Endothelial cell of umbilical vein (primary cell): ENCODE results near the gene SUGCT. TPM values are rescaled to one million over a fixed set of nuclear protein-coding genes. Genes with fewer than 3 reads are reported as not detected.
A peak's percentile ranks its signal among the peaks of the same experiment; 100 is the strongest.

Experiments used
- BruUV-seq: library from RNA; stranded (reverse); fragments of 400-500 nt; replicated peaks from 2 replicates; lab custom pipeline; 2021; lab: Mats Ljungman, UMichigan
- CTCF ChIA-PET: fragments of 300-600, 350-600 bp; sonication (Branson Sonifier 250); formaldehyde crosslinking; loops from one replicate; lab custom pipeline; 2021; ENCODE audit warnings: antibody characterized with exemption, inconsistent platforms; lab: Charles Lee
- POLR2A ChIA-PET: fragments of 300-600, 350-600 bp; sonication (Branson Sonifier 250); formaldehyde crosslinking; loops from one replicate; lab custom pipeline; 2021; ENCODE audit warnings: antibody characterized with exemption, inconsistent platforms; lab: Charles Lee
- DNase-seq: peaks from one replicate; pipeline ENCODE4 v3.0.0-alpha.2; 2011; ENCODE audit warnings: low read depth, low spot score
- FAIRE-seq: peaks from 2 replicates; lab custom pipeline; 2011; peaks lifted over from hg19 to GRCh38; lab: Jason Lieb, UNC
- H2AFZ ChIP-seq: 2 replicates; pipeline ENCODE4 v1.6.0; 2012; ENCODE audit warnings: low read depth, low read length, control low read depth, inconsistent platforms
- H3K27ac ChIP-seq: 2 replicates; pipeline ENCODE4 v1.5.1; 2011; ENCODE audit warnings: low read depth, mild to moderate bottlenecking, control low read depth, low read length, moderate library complexity; ENCODE audit not compliant: insufficient read depth
- H3K27me3 ChIP-seq, 2 experiments: 2 replicates each; pipeline versions ENCODE4 v1.6.0 to v1.6.1; 2011; ENCODE audit warnings: low read length in 2 of 2, mixed read lengths in 1 of 2; ENCODE audit not compliant: control insufficient read depth in 2 of 2, insufficient read depth in 2 of 2
- H3K36me3 ChIP-seq, 2 experiments: 2 replicates in 1 of 2; 3 replicates in 1 of 2; pipeline ENCODE4 v1.5.1; 2011; ENCODE audit warnings: low read length in 2 of 2, mild to moderate bottlenecking in 1 of 2, moderate library complexity in 1 of 2; ENCODE audit not compliant: control insufficient read depth in 2 of 2, insufficient read depth in 2 of 2; ENCODE audit errors: extremely low read depth in 1 of 2
- H3K4me1 ChIP-seq: 3 replicates; pipeline ENCODE4 v1.5.1; 2011; ENCODE audit warnings: mild to moderate bottlenecking, low read length; ENCODE audit not compliant: control insufficient read depth, insufficient read depth; ENCODE audit errors: extremely low read depth
- H3K4me2 ChIP-seq: 2 replicates; pipeline ENCODE4 v1.6.1; 2011; ENCODE audit warnings: low read length, control low read depth, mixed read lengths; ENCODE audit not compliant: insufficient read depth
- H3K4me3 ChIP-seq, 3 experiments: fragments of 200-600 bp in 1 of 3; sonication (generic), shearing (Covaris generic) in 1 of 3; replicated peaks in 1 of 3; 2 replicates each; pipeline ENCODE4 v1.5.1; 2011 to 2016; ENCODE audit warnings: control low read depth in 3 of 3, low read length in 3 of 3, mild to moderate bottlenecking in 2 of 3, inconsistent platforms in 1 of 3, low read depth in 1 of 3, moderate library complexity in 1 of 3; ENCODE audit not compliant: insufficient read depth in 1 of 3
- H3K79me2 ChIP-seq: 2 replicates; pipeline ENCODE4 v1.6.0; 2012; ENCODE audit warnings: low read length, inconsistent platforms; ENCODE audit not compliant: control insufficient read depth, insufficient read depth
- H3K9ac ChIP-seq: replicated peaks from 2 replicates; pipeline ENCODE3; 2011; ENCODE audit warnings: low read length, control low read depth; ENCODE audit not compliant: insufficient read depth; ENCODE audit errors: extremely low read depth
- H3K9me1 ChIP-seq: replicated peaks from 3 replicates; pipeline ENCODE4 v1.6.0; 2011; ENCODE audit warnings: mild to moderate bottlenecking, low read length; ENCODE audit not compliant: control insufficient read depth, insufficient read depth; ENCODE audit errors: extremely low read depth
- H3K9me3 ChIP-seq: replicated peaks from 2 replicates; pipeline ENCODE4 v1.5.1; 2012; ENCODE audit warnings: low read length, inconsistent platforms; ENCODE audit not compliant: control insufficient read depth, insufficient read depth
- H4K20me1 ChIP-seq: replicated peaks from 2 replicates; pipeline ENCODE3; 2011; ENCODE audit warnings: mild to moderate bottlenecking, low read length; ENCODE audit not compliant: control insufficient read depth, insufficient read depth; ENCODE audit errors: extremely low read depth
- FOS ChIP-seq: IDR thresholded peaks from 2 replicates; pipeline ENCODE4 v1.6.1; 2011; ENCODE audit warnings: mild to moderate bottlenecking, low read length, moderate library complexity, borderline replicate concordance; ENCODE audit not compliant: insufficient read depth
- GATA2 ChIP-seq: IDR thresholded peaks from 2 replicates; pipeline ENCODE4 v1.7.0; 2011; ENCODE audit warnings: low read depth, mild to moderate bottlenecking, moderate library complexity, mixed read lengths, low read length; ENCODE audit not compliant: insufficient read length, insufficient read depth
- MYC ChIP-seq: IDR thresholded peaks from one replicate; pipeline ENCODE4 v1.6.1; 2011; ENCODE audit warnings: mild to moderate bottlenecking, low read depth, low read length
- POLR2AphosphoS5 ChIP-seq: IDR thresholded peaks from 2 replicates; pipeline ENCODE4 v1.6.1; 2012; ENCODE audit warnings: low read depth, mild to moderate bottlenecking, control low read depth, low read length, moderate library complexity; ENCODE audit not compliant: insufficient read depth
- dilution Hi-C: fragments of 300-500 bp; cut with MboI; formaldehyde crosslinking; loops from one replicate; pipeline ENCODE4 v1.15.0; 2019; ENCODE audit warnings: low sequenced_read_pairs; ENCODE audit not compliant: extremely low pct_ligation_motif_present
- intact Hi-C: fragments of 100-400 bp; cut with micrococcal nuclease; formaldehyde crosslinking; loops from one replicate; pipeline ENCODE4 v1.10.0; 2022
- polyA plus RNA-seq, 4 experiments: library from polyadenylated mRNA; depleted of rRNA in 3 of 4; stranded (reverse) in 3 of 4; unstranded in 1 of 4; fragments of >200 nt; gene quantifications; 2 replicates each; pipeline versions ENCODE4 v1.2.1 to v1.2.3, GENCODE V29; 2011 to 2012; ENCODE audit warnings: missing spikeins in 1 of 4
- total RNA-seq: library from RNA; stranded (reverse); gene quantifications from 2 replicates; pipeline ENCODE4 v1.2.3, GENCODE V29; 2021
- TF ChIP-seq, protein P1 (sequence below), 2 donors: IDR thresholded peaks; 1 replicate in 1 of 2; 2 replicates in 1 of 2; pipeline ENCODE4 v1.5.1; 2011; ENCODE audit warnings: low read length in 2 of 2, mild to moderate bottlenecking in 2 of 2, moderate library complexity in 2 of 2, control low read depth in 1 of 2, inconsistent platforms in 1 of 2, low read depth in 1 of 2; ENCODE audit not compliant: insufficient read depth in 1 of 2; ENCODE audit errors: extremely low read depth in 1 of 2

Gene SUGCT
- total and polyA plus RNA-seq, 2 donors (not counting 3 experiments of a cell fraction or from before 2014, with no cell fraction given): 1.2 to 1.4 TPM

DNA sequence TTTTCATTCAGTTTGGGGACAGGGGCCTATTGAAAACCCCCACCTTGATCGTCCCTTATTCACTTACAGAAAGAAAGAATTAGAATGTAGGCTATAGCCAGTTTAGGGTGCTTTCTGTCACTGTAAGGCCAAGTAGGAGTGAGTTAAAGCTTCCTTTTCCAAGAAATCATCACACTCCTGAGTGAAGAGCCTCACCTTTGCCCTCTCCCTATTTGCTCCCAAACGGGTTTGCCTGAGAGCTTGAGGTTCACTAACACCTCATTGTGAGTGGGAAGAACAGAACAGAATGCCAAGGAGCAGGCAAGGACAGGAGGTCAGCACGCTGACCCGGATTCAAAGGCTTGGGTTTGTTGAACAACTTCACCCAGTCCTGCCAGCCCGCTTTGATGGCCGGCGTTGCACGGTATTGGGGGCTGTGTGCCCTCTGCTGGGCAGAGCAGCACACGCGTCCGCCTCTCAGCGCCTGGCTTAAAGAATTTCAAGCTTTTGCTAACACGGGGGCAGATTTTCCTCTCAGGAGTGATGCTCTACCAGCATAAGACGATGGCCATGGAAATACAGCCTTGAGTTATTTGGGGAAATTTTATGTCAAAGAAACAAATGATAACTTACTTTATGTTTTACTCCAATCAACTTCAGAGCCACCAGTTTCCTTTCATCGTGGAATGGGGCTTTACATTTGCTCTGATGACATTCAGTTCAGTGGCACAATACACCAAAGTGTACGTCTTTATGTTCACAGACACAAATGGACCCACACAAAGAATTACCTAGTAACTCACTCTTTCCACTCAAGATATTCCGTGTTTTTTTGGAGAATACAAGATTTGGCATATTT is 470.0 kb downstream of the SUGCT start:
- Histone ChIP-seq H3K9me3 (no peaks in the 10 kb centered on the region), H3K4me1 (no peaks in the 10 kb centered on the region), H2AFZ (peak overlapping the region; percentile 95), H3K79me2 (no peaks in the 10 kb centered on the region), H4K20me1 (no peaks in the 10 kb centered on the region), H3K27me3 (no peaks in the 10 kb centered on the region), H3K36me3 (no peaks in the 10 kb centered on the region), H3K9me1 (no peaks in the 10 kb centered on the region), H3K27ac (no peak overlapping the region), H3K4me2 (no peak overlapping the region), H3K9ac (no peak overlapping the region), H3K4me3 (no peak overlapping the region)
- DNase-seq: peak; percentile 65
- CTCF ChIA-PET: interaction anchor here (0.6 to 9.9 kb wide), 54 partner anchors 8 to 1127 kb away, joined by 3 to 264 read pairs (median 3); partner anchors contain the start of gene INHBA
- TF ChIP-seq, protein P1, sequence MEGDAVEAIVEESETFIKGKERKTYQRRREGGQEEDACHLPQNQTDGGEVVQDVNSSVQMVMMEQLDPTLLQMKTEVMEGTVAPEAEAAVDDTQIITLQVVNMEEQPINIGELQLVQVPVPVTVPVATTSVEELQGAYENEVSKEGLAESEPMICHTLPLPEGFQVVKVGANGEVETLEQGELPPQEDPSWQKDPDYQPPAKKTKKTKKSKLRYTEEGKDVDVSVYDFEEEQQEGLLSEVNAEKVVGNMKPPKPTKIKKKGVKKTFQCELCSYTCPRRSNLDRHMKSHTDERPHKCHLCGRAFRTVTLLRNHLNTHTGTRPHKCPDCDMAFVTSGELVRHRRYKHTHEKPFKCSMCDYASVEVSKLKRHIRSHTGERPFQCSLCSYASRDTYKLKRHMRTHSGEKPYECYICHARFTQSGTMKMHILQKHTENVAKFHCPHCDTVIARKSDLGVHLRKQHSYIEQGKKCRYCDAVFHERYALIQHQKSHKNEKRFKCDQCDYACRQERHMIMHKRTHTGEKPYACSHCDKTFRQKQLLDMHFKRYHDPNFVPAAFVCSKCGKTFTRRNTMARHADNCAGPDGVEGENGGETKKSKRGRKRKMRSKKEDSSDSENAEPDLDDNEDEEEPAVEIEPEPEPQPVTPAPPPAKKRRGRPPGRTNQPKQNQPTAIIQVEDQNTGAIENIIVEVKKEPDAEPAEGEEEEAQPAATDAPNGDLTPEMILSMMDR (IDR thresholded peaks at IDR 0.05; ENCODE audit: extremely low read depth in 1 of 2, insufficient read depth in 1 of 2, low read depth in 1 of 2, low read length in 2 of 2): peak; percentile 92 to 96
- no peak for TF ChIP-seq GATA2
- no peak for TF ChIP-seq MYC
- TF ChIP-seq FOS: no peak
- no peak for TF ChIP-seq POLR2AphosphoS5
- peak; percentile 47 for FAIRE-seq
- BruUV-seq: no TSS peak
- intact Hi-C loops: loop anchor here (1.0 to 2.0 kb wide), 6 partner anchors 98 to 1128 kb away; no protein-coding TSS in a partner anchor
- POLR2A ChIA-PET: no interaction called here
- dilution Hi-C loops: no loop called here
